Spinal cord (tissue), 10 donors: Measurements from ENCODE around the gene AP2A2. TPM values are rescaled to one million over a fixed set of nuclear protein-coding genes. Genes with fewer than 3 reads are reported as not detected.

Experiments used
- DNase-seq, 6 donors: peaks; one replicate each; pipeline versions ENCODE4 v3.0.0 to v3.0.0-alpha.2; 2013 to 2015; ENCODE audit warnings: low spot score in 6 of 6, low read depth in 4 of 6
- H3K27ac ChIP-seq: one replicate; pipeline ENCODE4 v1.5.1; 2013; ENCODE audit warnings: low read depth, low read length, control low read depth
- H3K27me3 ChIP-seq: one replicate; pipeline ENCODE4 v1.6.1; 2013; ENCODE audit warnings: low read length; ENCODE audit not compliant: control insufficient read depth, insufficient read depth
- H3K36me3 ChIP-seq: one replicate; pipeline ENCODE4 v1.6.1; 2013; ENCODE audit warnings: low read length; ENCODE audit not compliant: control insufficient read depth, insufficient read depth
- H3K4me1 ChIP-seq: one replicate; pipeline ENCODE4 v1.6.1; 2013; ENCODE audit warnings: low read length; ENCODE audit not compliant: control insufficient read depth, insufficient read depth
- H3K4me3 ChIP-seq: one replicate; pipeline ENCODE4 v1.5.1; 2013; ENCODE audit warnings: low read depth, low read length, control low read depth
- H3K9me3 ChIP-seq: one replicate; pipeline ENCODE4 v1.6.1; 2013; ENCODE audit warnings: low read length; ENCODE audit not compliant: control insufficient read depth, insufficient read depth
- WGBS: methylation state at CpG from one replicate; pipeline ENCODE4 v1.1.5; 2013; ENCODE audit warnings: missing lambda C conversion rate; ENCODE audit not compliant: insufficient coverage; 5-methylcytosine and 5-hydroxymethylcytosine counted together
- polyA plus RNA-seq, 2 donors: library from polyadenylated mRNA; unstranded; fragments of 120-200 nt; gene quantifications; one replicate each; pipeline ENCODE4 v1.2.1, GENCODE V29; 2013; ENCODE audit not compliant: insufficient read length in 2 of 2
- total RNA-seq, 2 donors: library from RNA; depleted of rRNA in 1 of 2; stranded (reverse); fragments of 120-200 nt in 1 of 2; fragments of >200 nt in 1 of 2; gene quantifications; one replicate each; pipeline versions ENCODE4 v1.2.3 to v1.2.4, GENCODE V29; 2013 to 2014
- donor health status: healthy.

AP2A2 gene
- total and polyA plus RNA-seq, 4 donors: 46.4 to 132 (median 82.1) TPM

- H3K27ac ChIP-seq: no peak overlapping the region
- peaks cover 87% of the 10 kb centered on the region for H3K36me3 ChIP-seq
- WGBS: 36% methylated on average over 19 of the region's 22 CpGs
- H3K4me3 ChIP-seq: no peak overlapping the region
- no peaks in the 10 kb centered on the region for H3K9me3 ChIP-seq
- DNase-seq: peak in 3 of 6 donors; percentile 5 to 91 (median 53)
- no peaks in the 10 kb centered on the region for H3K27me3 ChIP-seq
- H3K4me1 ChIP-seq: peaks cover 18% of the 10 kb centered on the region
Observed at GRCh38 chr11:995752-996420, 70.2 kb downstream of the AP2A2 start.

- Histone ChIP-seq H3K4me1 (peaks cover 18% of the 10 kb centered on the region), H3K4me3 (no peak overlapping the region), H3K9me3 (no peaks in the 10 kb centered on the region), H3K27me3 (no peaks in the 10 kb centered on the region), H3K27ac (no peak overlapping the region), H3K36me3 (peaks cover 87% of the 10 kb centered on the region)
- WGBS: 80% methylated on average over 8 of the region's 10 CpGs
- no peak for DNase-seq
Observed at GRCh38 chr11:996681-997080, 71.0 kb downstream of the AP2A2 start.

- Histone ChIP-seq H3K4me1 (peaks cover 18% of the 10 kb centered on the region), H3K4me3 (no peak overlapping the region), H3K27me3 (no peaks in the 10 kb centered on the region), H3K27ac (no peak overlapping the region), H3K36me3 (peaks cover 87% of the 10 kb centered on the region), H3K9me3 (no peaks in the 10 kb centered on the region)
- no peak for DNase-seq
- WGBS: 93% methylated on average over 14 of the region's 14 CpGs
Observed at GRCh38 chr11:997907-998306, 72.2 kb downstream of the AP2A2 start.

- DNase-seq: no peak
Observed at GRCh38 chr11:999009-999408, 73.3 kb downstream of the AP2A2 start.

GRCh38 chr11:1000357-1001278 lies 74.9 kb downstream of the AP2A2 start:
- H3K4me1 ChIP-seq: peaks cover 11% of the 10 kb centered on the region
- no peaks in the 10 kb centered on the region for H3K27me3 ChIP-seq
- no peak overlapping the region for H3K27ac ChIP-seq
- no peak overlapping the region for H3K4me3 ChIP-seq
- peaks cover 83% of the 10 kb centered on the region for H3K36me3 ChIP-seq
- peak in 1 of 6 donors; percentile 14 for DNase-seq
- H3K9me3 ChIP-seq: no peaks in the 10 kb centered on the region
- 78% methylated on average over 26 of the region's 38 CpGs for WGBS

More at GRCh38 chr11:999009-999408, 73.3 kb downstream of the AP2A2 start:
- Histone ChIP-seq H3K27me3 (no peaks in the 10 kb centered on the region), H3K4me1 (peaks cover 18% of the 10 kb centered on the region), H3K27ac (no peak overlapping the region), H3K4me3 (no peak overlapping the region), H3K36me3 (peaks cover 85% of the 10 kb centered on the region), H3K9me3 (no peaks in the 10 kb centered on the region)
- over 99% methylated on average over 10 of the region's 10 CpGs for WGBS

GRCh38 chr11:1001617-1002405 lies 76.1 kb downstream of the AP2A2 start:
- no peak for DNase-seq
- WGBS: 91% methylated on average over 32 of the region's 32 CpGs
- H3K36me3 ChIP-seq: peaks cover 78% of the 10 kb centered on the region

GRCh38 chr11:1002406-1002984 lies 76.8 kb downstream of the AP2A2 start:
- DNase-seq: no peak
- H3K27me3 ChIP-seq: no peaks in the 10 kb centered on the region
- H3K9me3 ChIP-seq: no peaks in the 10 kb centered on the region
- peaks cover 3% of the 10 kb centered on the region for H3K4me1 ChIP-seq
- H3K4me3 ChIP-seq: no peak overlapping the region
- no peak overlapping the region for H3K27ac ChIP-seq
- WGBS: 97% methylated on average over 18 of the region's 20 CpGs
- H3K36me3 ChIP-seq: peaks cover 78% of the 10 kb centered on the region

More at GRCh38 chr11:1001617-1002405, 76.1 kb downstream of the AP2A2 start:
- Histone ChIP-seq H3K27ac (no peak overlapping the region), H3K4me1 (peaks cover 3% of the 10 kb centered on the region), H3K9me3 (no peaks in the 10 kb centered on the region), H3K4me3 (no peak overlapping the region), H3K27me3 (no peaks in the 10 kb centered on the region)

GRCh38 chr11:1003159-1003558 lies 77.5 kb downstream of the AP2A2 start:
- WGBS: 89% methylated on average over 20 of the region's 20 CpGs

GRCh38 chr11:1005928-1006327 lies 80.3 kb downstream of the AP2A2 start:
- H3K4me3 ChIP-seq: no peak overlapping the region
- DNase-seq: peak in 3 of 6 donors; percentile 12 to 86 (median 47)
- peaks cover 16% of the 10 kb centered on the region for H3K4me1 ChIP-seq
- H3K36me3 ChIP-seq: peaks cover 89% of the 10 kb centered on the region
- 49% methylated on average over 19 of the region's 21 CpGs for WGBS
- H3K27me3 ChIP-seq: no peaks in the 10 kb centered on the region
- no peak overlapping the region for H3K27ac ChIP-seq
- no peaks in the 10 kb centered on the region for H3K9me3 ChIP-seq

More at GRCh38 chr11:1003159-1003558, 77.5 kb downstream of the AP2A2 start:
- Histone ChIP-seq H3K27ac (no peak overlapping the region), H3K27me3 (no peaks in the 10 kb centered on the region), H3K4me3 (no peak overlapping the region), H3K4me1 (peaks cover 8% of the 10 kb centered on the region), H3K9me3 (no peaks in the 10 kb centered on the region), H3K36me3 (peaks cover 81% of the 10 kb centered on the region)
- no peak for DNase-seq
